Measurements from ENCODE around the gene IFNL2. TPM values are rescaled to one million over a fixed set of nuclear protein-coding genes. Genes with fewer than 3 reads are reported as not detected.
"Not testable (repeated sequence)": the region's sequence is repeated elsewhere in the genome, so short reads cannot be mapped to it uniquely, and the experiment has no call there.

IFNL2 gene
- not detected for total RNA-seq

- H3K36me3 Mint-ChIP-seq; H3K4me1 Mint-ChIP-seq; H3K27ac Mint-ChIP-seq; H3K9me3 Mint-ChIP-seq (ENCODE audit: low read depth); DNase-seq; H3K4me3 Mint-ChIP-seq: not testable (repeated sequence)
- H3K27me3 Mint-ChIP-seq: peaks cover 39% of the 10 kb centered on the region
- ATAC-seq: peak; percentile 60
- CTCF ChIA-PET: interaction anchor here (1.0 kb wide), 1 partner anchor 177 kb away, joined by 5 read pairs; the partner anchor contains the start of gene SUPT5H
These were observed at the start of gene IFNL2 for GRCh38 chr19:39268085-39268484. IFNL2 (plus strand) TSS chr19:39268396; CDS start chr19:39268569, 173 bp downstream.

- ATAC-seq; DNase-seq; H3K4me3 Mint-ChIP-seq; H3K36me3 Mint-ChIP-seq; H3K27ac Mint-ChIP-seq; H3K9me3 Mint-ChIP-seq (ENCODE audit: low read depth); H3K4me1 Mint-ChIP-seq: not testable (repeated sequence)
- CTCF ChIA-PET: interaction anchor here (1.1 to 1.9 kb wide), 3 partner anchors 104 to 115 kb away, joined by 3 to 7 read pairs (median 4); no protein-coding TSS in a partner anchor
- peaks cover 23% of the 10 kb centered on the region for H3K27me3 Mint-ChIP-seq
These were observed 49.1 kb upstream of the IFNL2 start for GRCh38 chr19:39219108-39219507.

GRCh38 chr19:39223703-39224279 lies 44.4 kb upstream of the IFNL2 start:
- Mint-ChIP-seq H3K4me1 (no peaks in the 10 kb centered on the region), H3K4me3 (no peak overlapping the region), H3K27ac (no peak overlapping the region), H3K36me3 (no peaks in the 10 kb centered on the region), H3K9me3 (ENCODE audit: low read depth) (no peaks in the 10 kb centered on the region), H3K27me3 (peaks cover 35% of the 10 kb centered on the region)
- peak; percentile 36 for ATAC-seq
- DNase-seq: peak; percentile 58
- CTCF ChIA-PET: interaction anchor here (0.7 to 0.9 kb wide), 2 partner anchors 38 to 731 kb away, joined by 3 to 4 read pairs; no protein-coding TSS in a partner anchor

GRCh38 chr19:39224910-39225309 lies 43.3 kb upstream of the IFNL2 start:
- CTCF ChIA-PET: interaction anchor here (1.2 kb wide), 1 partner anchor 103 kb away, joined by 3 read pairs; no protein-coding TSS in a partner anchor
- Mint-ChIP-seq H3K4me1 (no peaks in the 10 kb centered on the region), H3K36me3 (no peaks in the 10 kb centered on the region), H3K4me3 (no peak overlapping the region), H3K27ac (no peak overlapping the region), H3K27me3 (peaks cover 31% of the 10 kb centered on the region), H3K9me3 (ENCODE audit: low read depth) (no peaks in the 10 kb centered on the region)
- DNase-seq (no peak), ATAC-seq (no peak)

GRCh38 chr19:39230096-39230764 lies 38.0 kb upstream of the IFNL2 start:
- Mint-ChIP-seq H3K9me3 (ENCODE audit: low read depth) (no peaks in the 10 kb centered on the region), H3K4me3 (no peak overlapping the region), H3K27me3 (peaks cover 14% of the 10 kb centered on the region), H3K36me3 (no peaks in the 10 kb centered on the region), H3K4me1 (no peaks in the 10 kb centered on the region), H3K27ac (no peak overlapping the region)
- CTCF ChIA-PET: interaction anchor here (2.0 kb wide), 1 partner anchor 98 kb away, joined by 5 read pairs; no protein-coding TSS in a partner anchor
- ATAC-seq (no peak), DNase-seq (no peak)

GRCh38 chr19:39232708-39233107 lies 35.5 kb upstream of the IFNL2 start:
- Mint-ChIP-seq H3K9me3 (ENCODE audit: low read depth) (no peaks in the 10 kb centered on the region), H3K36me3 (no peaks in the 10 kb centered on the region), H3K27me3 (peaks cover 4% of the 10 kb centered on the region), H3K4me3 (no peak overlapping the region), H3K4me1 (peaks cover 18% of the 10 kb centered on the region), H3K27ac (no peak overlapping the region)
- CTCF ChIA-PET: interaction anchor here (1.1 kb wide), 1 partner anchor 111 kb away, joined by 3 read pairs; no protein-coding TSS in a partner anchor
- DNase-seq: no peak
- ATAC-seq: no peak

- Mint-ChIP-seq H3K9me3 (ENCODE audit: low read depth) (no peaks in the 10 kb centered on the region), H3K4me3 (no peak overlapping the region), H3K27ac (peak overlapping the region; percentile 46), H3K27me3 (peaks cover 7% of the 10 kb centered on the region), H3K4me1 (peaks cover 26% of the 10 kb centered on the region), H3K36me3 (no peaks in the 10 kb centered on the region)
- DNase-seq (peak; percentile 76), ATAC-seq (peak; percentile 95)
- CTCF ChIA-PET: interaction anchor here (0.8 to 1.2 kb wide), 2 partner anchors 91 to 97 kb away, joined by 3 to 8 read pairs; no protein-coding TSS in a partner anchor
These were observed 31.7 kb upstream of the IFNL2 start for GRCh38 chr19:39236527-39236926.

- H3K27me3 Mint-ChIP-seq: peaks cover 7% of the 10 kb centered on the region
- CTCF ChIA-PET: interaction anchor here (0.6 to 1.4 kb wide), 3 partner anchors 90 to 835 kb away, joined by 3 to 8 read pairs (median 4); partner anchors contain the start of gene FAM98C
These were observed 30.7 kb upstream of the IFNL2 start for GRCh38 chr19:39237200-39238184.

GRCh38 chr19:39238209-39238608 lies 30.0 kb upstream of the IFNL2 start:
- H3K27ac Mint-ChIP-seq: no peak overlapping the region
- H3K4me1 Mint-ChIP-seq: peaks cover 26% of the 10 kb centered on the region
- ATAC-seq (no peak), DNase-seq (no peak)
- no peaks in the 10 kb centered on the region for H3K9me3 Mint-ChIP-seq (ENCODE audit: low read depth)
- H3K4me3 Mint-ChIP-seq: no peak overlapping the region
- peaks cover 7% of the 10 kb centered on the region for H3K27me3 Mint-ChIP-seq
- CTCF ChIA-PET: interaction anchor here (0.6 to 1.4 kb wide), 2 partner anchors 89 to 835 kb away, joined by 3 to 4 read pairs; partner anchors contain the start of gene FAM98C
- no peaks in the 10 kb centered on the region for H3K36me3 Mint-ChIP-seq

More at GRCh38 chr19:39237200-39238184, 30.7 kb upstream of the IFNL2 start:
- Mint-ChIP-seq H3K4me3 (peak overlapping the region; percentile 36), H3K36me3 (no peaks in the 10 kb centered on the region), H3K4me1 (peaks cover 26% of the 10 kb centered on the region), H3K9me3 (ENCODE audit: low read depth) (no peaks in the 10 kb centered on the region), H3K27ac (no peak overlapping the region)
- ATAC-seq (peak; percentile 68), DNase-seq (peak; percentile 68)

GRCh38 chr19:39238944-39239343 lies 29.3 kb upstream of the IFNL2 start:
- CTCF ChIA-PET: no interaction called here
- DNase-seq: no peak
- Mint-ChIP-seq H3K36me3 (no peaks in the 10 kb centered on the region), H3K4me3 (no peak overlapping the region), H3K27ac (no peak overlapping the region), H3K4me1 (peaks cover 26% of the 10 kb centered on the region), H3K9me3 (ENCODE audit: low read depth) (no peaks in the 10 kb centered on the region), H3K27me3 (peaks cover 7% of the 10 kb centered on the region)
- no peak for ATAC-seq

GRCh38 chr19:39240421-39240820 lies 27.8 kb upstream of the IFNL2 start:
- no peak overlapping the region for H3K4me3 Mint-ChIP-seq
- no peaks in the 10 kb centered on the region for H3K9me3 Mint-ChIP-seq (ENCODE audit: low read depth)
- peaks cover 26% of the 10 kb centered on the region for H3K4me1 Mint-ChIP-seq
- H3K36me3 Mint-ChIP-seq: no peaks in the 10 kb centered on the region
- H3K27ac Mint-ChIP-seq: no peak overlapping the region
- H3K27me3 Mint-ChIP-seq: peaks cover 7% of the 10 kb centered on the region
- CTCF ChIA-PET: no interaction called here
- no peak for DNase-seq
- ATAC-seq: no peak

GRCh38 chr19:39243741-39244140 lies 24.5 kb upstream of the IFNL2 start:
- H3K36me3 Mint-ChIP-seq; DNase-seq; H3K27ac Mint-ChIP-seq; CTCF ChIA-PET; ATAC-seq; H3K4me1 Mint-ChIP-seq; H3K4me3 Mint-ChIP-seq; H3K9me3 Mint-ChIP-seq (ENCODE audit: low read depth): not testable (repeated sequence)
- peaks cover 11% of the 10 kb centered on the region for H3K27me3 Mint-ChIP-seq
